CD4-positive, alpha-beta T cell treated with Interleukin-6 for 4 hours (primary cell): ENCODE data around the gene NDRG4.

Experiments used
- DNase-seq: peaks from one replicate; pipeline ENCODE4 v3.0.0-alpha.2; 2020; ENCODE audit warnings: mixed read lengths

The NDRG4 gene

GRCh38 chr16:58497468-58497867 is 2.5 kb upstream of the NDRG4 start:
- DNase-seq: no peak

- DNase-seq: no peak
These were observed 2.0 kb upstream of the NDRG4 start for GRCh38 chr16:58497935-58498334.

GRCh38 chr16:58498341-58499091 is 1.4 kb upstream of the NDRG4 start:
- DNase-seq: no peak

- no peak for DNase-seq
These were observed 841 bp upstream of the NDRG4 start for GRCh38 chr16:58499092-58499511.

GRCh38 chr16:58500430-58501241 is 693 bp downstream of the NDRG4 start:
- DNase-seq: no peak

GRCh38 chr16:58501242-58502131 is 1.5 kb downstream of the NDRG4 start:
- DNase-seq: peak; percentile 80

- no peak for DNase-seq
These were observed 2.4 kb downstream of the NDRG4 start for GRCh38 chr16:58502217-58502921.

- no peak for DNase-seq
These were observed 3.4 kb downstream of the NDRG4 start for GRCh38 chr16:58503166-58503862.

GRCh38 chr16:58503863-58504688 is 4.1 kb downstream of the NDRG4 start:
- DNase-seq: no peak

GRCh38 chr16:58506241-58507194 is 6.6 kb downstream of the NDRG4 start:
- no peak for DNase-seq

- DNase-seq: no peak
These were observed 7.4 kb downstream of the NDRG4 start for GRCh38 chr16:58507195-58507962.

- DNase-seq: no peak
These were observed 8.2 kb downstream of the NDRG4 start for GRCh38 chr16:58507963-58508670.

- DNase-seq: no peak
These were observed 8.8 kb downstream of the NDRG4 start for GRCh38 chr16:58508671-58509251.

- no peak for DNase-seq
These were observed 9.5 kb downstream of the NDRG4 start for GRCh38 chr16:58509256-58510096.

GRCh38 chr16:58510097-58510775 is 10.3 kb downstream of the NDRG4 start:
- DNase-seq: no peak
